Transverse colon (tissue), 4 donors: ENCODE measurements around the gene MYO1C. TPM values are rescaled to one million over a fixed set of nuclear protein-coding genes. Genes with fewer than 3 reads are reported as not detected.
"Not testable (repeated sequence)": the region's sequence is repeated elsewhere in the genome, so short reads cannot be mapped to it uniquely, and the experiment has no call there.

Experiments used
- DNase-seq: peaks from one replicate; pipeline ENCODE4 v3.0.0-alpha.2; 2019
- H3K27ac ChIP-seq, 4 donors: fragments of 200-600 bp; sonication (generic); 2 replicates each; pipeline ENCODE4 v1.5.1; 2016 to 2018; ENCODE audit warnings: inconsistent platforms in 4 of 4
- H3K27me3 ChIP-seq: fragments of 200-600 bp; sonication (generic); 2 replicates; pipeline ENCODE4 v1.5.1; 2017; ENCODE audit warnings: inconsistent platforms
- H3K36me3 ChIP-seq, 4 donors: fragments of 200-600 bp; sonication (generic); 2 replicates each; pipeline ENCODE4 v1.5.1; 2017 to 2019; ENCODE audit warnings: inconsistent platforms in 4 of 4
- H3K4me1 ChIP-seq, 4 donors: fragments of 200-600 bp; sonication (generic); 2 replicates each; pipeline ENCODE4 v1.5.1; 2017 to 2020; ENCODE audit warnings: inconsistent platforms in 4 of 4
- H3K4me3 ChIP-seq, 4 donors: fragments of 200-600 bp; sonication (generic); 1 replicate in 1 of 4; 2 replicates in 3 of 4; pipeline versions ENCODE4 v1.5.1 to v1.6.1; 2017 to 2019; ENCODE audit warnings: inconsistent platforms in 4 of 4
- H3K9me3 ChIP-seq, 2 donors: fragments of 200-600 bp; sonication (generic); 2 replicates each; pipeline ENCODE4 v1.5.1; 2017 to 2019; ENCODE audit warnings: inconsistent platforms in 2 of 2
- EP300 ChIP-seq: sonication (generic); formaldehyde crosslinking; IDR thresholded peaks from one replicate; pipeline ENCODE4 v1.6.1; 2017; ENCODE audit warnings: antibody characterized with exemption, low read depth
- POLR2A ChIP-seq: fragments of 450-650 bp; IDR thresholded peaks from one replicate; pipeline ENCODE4 v1.6.1; 2016; ENCODE audit warnings: antibody characterized with exemption, mild to moderate bottlenecking, moderate library complexity
- POLR2AphosphoS5 ChIP-seq, 3 donors: sonication (generic); formaldehyde crosslinking; IDR thresholded peaks; one replicate each; pipeline ENCODE4 v1.6.1; 2016; ENCODE audit warnings: antibody characterized with exemption in 3 of 3
- WGBS, 2 donors: methylation state at CpG; one replicate each; pipeline ENCODE4 v1.1.5; 2018; ENCODE audit warnings: low coverage in 1 of 2; 5-methylcytosine and 5-hydroxymethylcytosine counted together
- in situ Hi-C, 4 donors: fragments of 200-750 bp; cut with MboI; loops; one replicate each; pipeline versions ENCODE4 v1.15.0 to v1.15.1; 2017; ENCODE audit warnings: low sequenced_read_pairs in 3 of 4, low pct_ligation_motif_present in 1 of 4, low pct_unique_long_range_greater_than_20kb in 1 of 4
- intact Hi-C: fragments of 100-400 bp; cut with DNase I; formaldehyde crosslinking; loops from one replicate; pipeline ENCODE4 v1.15.1; 2023; ENCODE audit warnings: low total_unique reads
- total RNA-seq, 4 donors: library from RNA; depleted of rRNA; stranded (reverse); fragments of >200 nt; gene quantifications; one replicate each; pipeline ENCODE4 v1.1.0, GENCODE V29; 2016
- TF ChIP-seq, protein P1 (sequence below), 5 experiments: fragments of 200-600 bp in 3 of 5; fragments of 450-650 bp in 2 of 5; sonication (generic) in 3 of 5; IDR thresholded peaks; 1 replicate in 2 of 5; 2 replicates in 3 of 5; pipeline ENCODE4 v1.5.1; 2016 to 2017; ENCODE audit warnings: antibody characterized with exemption in 5 of 5, inconsistent platforms in 3 of 5, mild to moderate bottlenecking in 2 of 5, moderate library complexity in 1 of 5

Gene MYO1C
- total RNA-seq, 4 donors from 2014 or later = 163 to 456 (median 219) TPM

DNA sequence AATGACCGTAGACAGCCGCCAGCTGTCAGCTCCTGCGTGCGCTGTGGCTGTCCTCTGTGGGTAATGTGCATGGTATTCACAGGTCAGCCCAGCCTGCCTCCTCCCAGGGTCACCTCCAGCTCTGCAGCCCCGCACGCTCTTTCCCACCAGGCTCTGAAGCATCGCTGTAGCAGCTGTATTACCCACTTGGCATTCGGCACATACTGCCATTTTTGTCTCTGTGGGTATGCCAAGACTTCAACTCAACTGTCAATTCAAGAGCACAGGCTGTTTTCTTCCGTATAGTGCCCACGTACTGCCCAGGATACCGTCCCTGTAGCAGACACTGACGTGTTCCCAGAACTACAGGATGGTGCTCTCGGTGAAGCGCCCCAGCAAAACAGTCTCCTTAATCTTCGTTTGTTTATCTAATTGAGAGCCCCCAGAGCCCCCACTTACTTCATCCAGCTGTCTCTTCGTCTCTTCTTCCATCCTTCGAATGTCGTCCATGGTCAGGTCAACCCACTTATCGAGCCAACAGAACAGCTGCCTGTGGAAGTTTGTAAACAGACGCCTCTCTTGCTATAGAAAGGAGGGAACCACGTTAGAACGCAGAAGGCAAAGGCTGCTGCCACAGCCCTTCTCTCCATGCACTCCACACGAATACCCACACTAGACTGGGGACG lies 41.3 kb upstream of the MYO1C start:
- Histone ChIP-seq H3K4me3 (no peak overlapping the region), H3K4me1 (no peaks in the 10 kb centered on the region), H3K27ac (peak overlapping the region in 1 of 4 donors; percentile 9), H3K27me3 (no peaks in the 10 kb centered on the region), H3K36me3 (peaks cover 0 to 55% (median 27%) of the 10 kb centered on the region in 4 donors), H3K9me3 (no peaks in the 10 kb centered on the region)
- no peak for DNase-seq
- TF ChIP-seq EP300 = no peak
- TF ChIP-seq, protein P1, sequence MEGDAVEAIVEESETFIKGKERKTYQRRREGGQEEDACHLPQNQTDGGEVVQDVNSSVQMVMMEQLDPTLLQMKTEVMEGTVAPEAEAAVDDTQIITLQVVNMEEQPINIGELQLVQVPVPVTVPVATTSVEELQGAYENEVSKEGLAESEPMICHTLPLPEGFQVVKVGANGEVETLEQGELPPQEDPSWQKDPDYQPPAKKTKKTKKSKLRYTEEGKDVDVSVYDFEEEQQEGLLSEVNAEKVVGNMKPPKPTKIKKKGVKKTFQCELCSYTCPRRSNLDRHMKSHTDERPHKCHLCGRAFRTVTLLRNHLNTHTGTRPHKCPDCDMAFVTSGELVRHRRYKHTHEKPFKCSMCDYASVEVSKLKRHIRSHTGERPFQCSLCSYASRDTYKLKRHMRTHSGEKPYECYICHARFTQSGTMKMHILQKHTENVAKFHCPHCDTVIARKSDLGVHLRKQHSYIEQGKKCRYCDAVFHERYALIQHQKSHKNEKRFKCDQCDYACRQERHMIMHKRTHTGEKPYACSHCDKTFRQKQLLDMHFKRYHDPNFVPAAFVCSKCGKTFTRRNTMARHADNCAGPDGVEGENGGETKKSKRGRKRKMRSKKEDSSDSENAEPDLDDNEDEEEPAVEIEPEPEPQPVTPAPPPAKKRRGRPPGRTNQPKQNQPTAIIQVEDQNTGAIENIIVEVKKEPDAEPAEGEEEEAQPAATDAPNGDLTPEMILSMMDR (IDR thresholded peaks at IDR 0.05) = no peak
- no peak for TF ChIP-seq POLR2A
- in situ Hi-C loops = no loop called here
- intact Hi-C loops = no loop called here
- WGBS, 2 donors = 78 to 87% methylated on average over 10 to 24 of the region's 24 CpGs

DNA sequence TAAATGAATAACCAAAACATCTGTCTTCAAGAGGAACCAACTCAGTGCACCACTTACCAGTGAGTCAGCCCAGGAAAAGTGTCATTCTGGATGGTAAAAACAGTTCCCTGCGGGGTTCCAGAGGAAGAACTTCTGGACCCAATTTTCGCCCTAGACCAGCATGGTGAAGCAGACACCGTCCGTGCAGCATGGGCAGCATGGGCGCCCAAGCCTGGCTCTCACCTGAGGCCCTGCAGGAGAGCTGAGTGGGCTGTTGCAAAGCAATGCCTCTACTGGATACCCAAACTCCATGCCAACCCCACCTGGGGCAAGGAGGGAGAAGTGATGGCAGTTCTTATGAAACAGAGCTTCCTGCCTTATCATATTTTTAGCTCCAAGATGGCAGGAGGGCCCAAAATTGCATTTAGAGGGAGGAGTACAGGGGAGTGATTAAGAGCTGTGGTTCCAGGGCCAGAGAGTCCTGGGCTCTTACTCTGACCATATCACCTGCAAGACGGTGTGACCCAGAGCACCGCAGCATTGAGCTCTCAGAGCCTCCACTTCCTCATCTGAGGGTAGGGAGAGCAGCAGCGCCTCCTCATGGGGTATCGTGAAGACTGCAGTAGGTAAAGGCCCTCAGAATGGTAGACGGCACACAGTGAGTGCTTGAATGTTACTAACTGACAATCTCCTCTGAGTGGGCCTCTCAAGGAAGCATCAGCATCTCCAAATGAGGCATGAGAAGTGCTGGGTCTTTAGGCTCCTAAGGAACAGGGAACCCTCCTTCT lies 40.5 kb upstream of the MYO1C start:
- no peaks in the 10 kb centered on the region for H3K9me3 ChIP-seq
- H3K27me3 ChIP-seq = no peaks in the 10 kb centered on the region
- peaks cover 0 to 47% (median 23%) of the 10 kb centered on the region in 4 donors for H3K36me3 ChIP-seq
- 82 to 95% methylated on average over 4 to 10 of the region's 10 CpGs for WGBS, 2 donors
- no peak for DNase-seq
- no peak overlapping the region for H3K4me3 ChIP-seq
- TF ChIP-seq, protein P1 (IDR thresholded peaks at IDR 0.05) = peak in 4 of 5 experiments; percentile 14 to 24 (median 20)
- no peak for TF ChIP-seq POLR2AphosphoS5 (IDR thresholded peaks at IDR 0.05)
- intact Hi-C loops = no loop called here
- in situ Hi-C loops = no loop called here
- H3K4me1 ChIP-seq = no peaks in the 10 kb centered on the region
- peak overlapping the region in 1 of 4 donors; percentile 9 for H3K27ac ChIP-seq

DNA sequence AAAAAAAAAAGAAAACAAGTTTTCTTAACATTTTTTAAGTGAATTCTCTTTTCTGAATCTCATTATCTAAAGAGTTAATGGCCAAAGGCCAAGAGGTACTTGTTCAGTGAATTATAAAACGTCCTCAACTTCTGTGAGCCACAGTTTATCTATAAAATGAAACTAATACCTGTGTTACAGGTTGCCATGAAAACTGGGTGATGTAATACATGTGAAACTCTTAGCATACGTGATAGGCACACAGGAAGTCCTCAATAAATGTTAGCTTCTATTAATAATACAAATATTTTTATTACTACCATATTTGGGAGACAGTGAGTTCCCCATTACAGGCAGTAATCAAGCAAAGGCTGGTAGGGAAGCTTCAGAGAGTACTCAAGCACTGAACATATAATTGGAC lies 37.4 kb upstream of the MYO1C start:
- WGBS, 2 donors = 34 to 45% methylated on average over 2 of the region's 2 CpGs
- no peak for DNase-seq
- intact Hi-C loops = no loop called here

GRCh38 chr17:1526876-1527275 lies 34.4 kb upstream of the MYO1C start:
- intact Hi-C loops, H3K27ac ChIP-seq, DNase-seq, H3K4me3 ChIP-seq, H3K27me3 ChIP-seq, H3K4me1 ChIP-seq, H3K9me3 ChIP-seq, in situ Hi-C loops: not testable (repeated sequence)
- H3K36me3 ChIP-seq = peaks cover 0 to 31% (median 16%) of the 10 kb centered on the region in 4 donors
- WGBS, 2 donors = 40 to 83% methylated on average over 1 to 4 of the region's 4 CpGs

More for the DNA sequence above, 37.4 kb upstream of the MYO1C start:
- H3K4me1 ChIP-seq = no peaks in the 10 kb centered on the region
- in situ Hi-C loops = no loop called here
- H3K27me3 ChIP-seq = no peaks in the 10 kb centered on the region
- TF ChIP-seq POLR2A (no peak), EP300 (no peak), POLR2AphosphoS5 (IDR thresholded peaks at IDR 0.05) (no peak)
- TF ChIP-seq, protein P1 (IDR thresholded peaks at IDR 0.05) = no peak
- H3K4me3 ChIP-seq = no peak overlapping the region
- peaks cover 0 to 47% (median 26%) of the 10 kb centered on the region in 4 donors for H3K36me3 ChIP-seq
- H3K9me3 ChIP-seq = no peaks in the 10 kb centered on the region
- no peak overlapping the region for H3K27ac ChIP-seq
